GM19455 (cell line): Measurements from ENCODE around the gene TSPAN9.

ENCODE experiments used
- ATAC-seq: cut with Tn5 transposase; IDR thresholded peaks from one replicate; pipeline ENCODE4 v1.9.1; 2021; ENCODE audit not compliant: unreplicated experiment

The TSPAN9 gene

DNA sequence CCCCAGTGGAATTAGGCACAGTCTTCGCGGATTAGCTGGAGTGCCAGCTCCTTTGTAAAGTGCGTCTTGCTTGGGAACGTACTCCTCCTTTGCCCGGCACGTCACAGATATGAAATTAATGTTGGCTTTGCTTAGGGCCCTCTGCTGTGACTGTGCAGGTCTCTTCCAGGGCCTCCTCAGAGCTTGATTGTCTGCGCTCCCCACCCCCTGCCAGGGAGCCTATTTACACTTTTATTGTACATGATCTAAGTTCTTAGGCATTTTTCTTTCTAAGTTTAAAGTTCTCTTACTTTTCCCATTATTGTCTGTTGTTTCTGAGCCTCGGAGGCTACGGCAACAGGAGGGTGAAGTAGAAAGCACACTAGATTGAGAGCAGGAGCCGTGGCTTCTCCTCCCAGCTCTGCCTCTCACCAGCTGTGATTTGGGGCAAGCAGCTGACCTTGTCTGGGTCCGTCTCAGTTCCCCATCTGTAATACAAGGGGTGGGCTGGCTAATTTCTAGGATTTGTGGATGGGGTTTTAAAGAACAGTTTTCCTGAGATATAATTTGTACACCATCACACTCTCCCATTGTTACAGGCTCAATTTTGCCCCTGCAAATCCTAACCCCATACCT is 81.8 kb downstream of the TSPAN9 start:
- ATAC-seq = no peak

GRCh38 chr12:3160081-3160480 is 82.9 kb downstream of the TSPAN9 start:
- no peak for ATAC-seq

GRCh38 chr12:3161861-3162260 is 84.7 kb downstream of the TSPAN9 start:
- ATAC-seq = no peak

- ATAC-seq = no peak
These were observed 87.4 kb downstream of the TSPAN9 start for GRCh38 chr12:3164454-3165077.

- no peak for ATAC-seq
These were observed 88.2 kb downstream of the TSPAN9 start for GRCh38 chr12:3165078-3165980.

DNA sequence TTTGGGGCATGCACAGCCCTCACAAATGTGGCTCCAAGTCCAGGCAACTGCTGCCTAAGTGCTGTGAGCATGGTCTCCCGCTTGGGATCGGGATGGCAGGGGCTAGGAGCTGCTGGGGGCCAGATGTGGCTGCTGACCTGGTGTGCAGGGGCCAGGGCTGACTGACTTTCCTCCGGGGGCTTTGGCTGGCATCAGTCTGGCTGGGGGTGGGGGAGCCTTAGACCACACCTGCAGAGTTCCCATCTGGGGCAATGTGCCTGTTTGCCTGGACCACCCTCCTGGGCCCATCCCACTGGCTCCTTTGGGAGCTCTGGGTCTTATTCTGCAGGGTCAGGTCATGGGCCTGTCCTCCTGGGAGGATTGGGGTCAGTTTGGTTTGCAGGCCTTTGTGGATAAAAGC is 90.5 kb downstream of the TSPAN9 start:
- ATAC-seq = no peak

- ATAC-seq = no peak
These were observed 91.3 kb downstream of the TSPAN9 start for GRCh38 chr12:3168223-3169221.

GRCh38 chr12:3170423-3171194 is 93.4 kb downstream of the TSPAN9 start:
- ATAC-seq = no peak

- no peak for ATAC-seq
These were observed 94.0 kb downstream of the TSPAN9 start for GRCh38 chr12:3171195-3171591.

DNA sequence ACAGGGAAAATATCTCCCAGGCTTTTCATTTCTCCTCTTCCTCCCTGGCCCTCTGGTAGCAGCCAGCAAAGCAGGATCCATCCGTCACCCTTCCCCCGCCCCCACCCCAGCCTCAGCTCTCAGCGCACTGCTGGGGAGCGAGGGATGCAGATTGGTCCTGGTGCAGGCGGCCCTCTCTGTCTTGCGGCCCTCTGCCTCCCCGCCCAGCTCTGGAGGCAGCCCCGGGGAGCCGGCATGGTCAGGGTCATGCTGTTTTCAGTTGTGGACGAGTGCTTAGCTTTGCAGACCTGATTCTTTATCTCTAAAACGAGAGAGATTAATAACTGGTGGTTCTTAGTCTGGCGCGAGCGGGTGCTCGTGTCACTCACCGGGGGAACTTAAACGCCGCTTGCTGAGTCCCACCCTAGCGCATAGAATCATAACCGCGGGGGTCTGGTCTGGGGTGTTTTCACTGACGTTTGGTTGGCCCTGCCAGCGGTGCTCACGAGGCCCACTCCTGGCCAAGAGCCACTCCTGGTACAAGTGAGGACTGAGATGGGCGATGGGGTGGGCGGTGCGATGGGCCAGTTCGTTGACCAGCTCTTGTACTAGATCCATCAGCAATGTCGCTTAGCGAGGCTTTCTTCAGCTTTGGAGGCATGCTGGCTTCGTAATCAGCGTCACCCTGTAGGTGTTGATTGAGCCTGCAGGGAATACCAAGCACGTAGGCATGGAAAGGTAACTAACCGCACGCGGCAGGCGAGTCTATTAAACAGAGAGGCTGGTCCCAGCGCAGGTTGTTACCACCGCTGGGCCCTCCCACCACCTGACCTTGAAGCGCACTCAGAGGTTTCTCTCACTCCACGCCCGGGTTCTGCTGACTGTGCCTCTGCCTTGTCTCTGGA is 95.2 kb downstream of the TSPAN9 start:
- no peak for ATAC-seq

GRCh38 chr12:3173008-3173553 is 95.9 kb downstream of the TSPAN9 start:
- ATAC-seq = no peak

DNA sequence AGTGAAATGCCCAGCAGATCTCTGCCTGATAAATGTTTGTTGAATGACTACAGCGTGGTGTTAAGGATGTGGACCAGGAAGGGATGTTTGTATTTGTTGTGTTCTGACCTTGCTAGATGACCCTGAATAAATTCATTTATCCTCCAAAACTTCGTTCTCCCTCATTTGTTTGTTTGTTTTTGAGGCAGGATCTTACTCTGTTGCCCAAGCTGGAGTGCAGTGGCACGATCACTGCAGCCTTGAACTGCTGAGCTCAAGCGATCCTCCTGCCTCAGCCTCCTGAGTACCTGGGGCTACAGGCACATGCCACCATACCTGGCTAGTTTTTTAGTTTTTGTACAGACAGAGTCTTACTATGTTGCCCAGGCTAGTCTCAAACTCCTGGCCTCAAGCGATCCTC is 96.7 kb downstream of the TSPAN9 start:
- ATAC-seq = no peak

DNA sequence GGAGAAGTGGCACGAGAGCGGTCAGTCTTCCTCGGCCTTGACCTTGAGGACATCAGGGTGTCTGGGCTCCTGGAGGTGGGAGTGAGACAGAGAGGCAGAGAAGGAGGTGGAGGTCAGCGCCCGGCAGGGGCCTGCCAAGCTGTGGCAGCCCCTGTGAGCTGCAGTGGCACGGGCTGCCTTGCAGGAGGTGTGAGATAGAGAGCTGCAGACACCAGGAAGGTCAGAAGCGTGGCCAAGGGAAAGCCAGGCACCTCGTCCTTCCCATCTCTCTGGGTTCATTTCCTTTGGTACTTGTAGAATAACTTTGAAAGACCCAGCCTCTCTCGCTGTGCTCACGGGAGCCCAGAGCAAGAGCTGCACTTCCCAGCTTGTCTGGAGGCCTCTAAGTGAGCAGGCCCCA is 98.1 kb downstream of the TSPAN9 start:
- ATAC-seq = no peak

DNA sequence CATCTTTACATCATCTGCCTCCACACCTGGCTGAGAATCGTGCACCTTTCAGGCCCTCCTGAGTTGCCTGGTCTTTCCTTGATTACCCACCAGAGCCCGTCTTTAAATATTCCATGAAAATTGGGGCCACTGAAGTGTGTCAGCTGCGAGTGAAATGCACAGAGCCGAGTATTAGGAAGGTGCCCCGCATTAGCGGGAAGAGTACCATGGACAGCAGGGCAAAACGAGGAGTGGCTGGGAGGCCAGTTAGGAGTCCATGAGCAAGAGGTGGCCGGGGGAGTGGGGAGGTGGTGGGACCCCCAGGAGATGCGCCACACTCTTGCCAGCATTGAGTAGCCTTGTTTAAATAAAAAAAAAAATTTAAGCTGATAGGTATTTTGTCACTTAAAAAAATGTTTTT is 99.6 kb downstream of the TSPAN9 start:
- no peak for ATAC-seq

GRCh38 chr12:3177778-3178425 is 100.7 kb downstream of the TSPAN9 start:
- no peak for ATAC-seq

- ATAC-seq = no peak
These were observed 101.6 kb downstream of the TSPAN9 start for GRCh38 chr12:3178671-3179313.

- ATAC-seq = no peak
These were observed 102.6 kb downstream of the TSPAN9 start for GRCh38 chr12:3179731-3180130.

DNA sequence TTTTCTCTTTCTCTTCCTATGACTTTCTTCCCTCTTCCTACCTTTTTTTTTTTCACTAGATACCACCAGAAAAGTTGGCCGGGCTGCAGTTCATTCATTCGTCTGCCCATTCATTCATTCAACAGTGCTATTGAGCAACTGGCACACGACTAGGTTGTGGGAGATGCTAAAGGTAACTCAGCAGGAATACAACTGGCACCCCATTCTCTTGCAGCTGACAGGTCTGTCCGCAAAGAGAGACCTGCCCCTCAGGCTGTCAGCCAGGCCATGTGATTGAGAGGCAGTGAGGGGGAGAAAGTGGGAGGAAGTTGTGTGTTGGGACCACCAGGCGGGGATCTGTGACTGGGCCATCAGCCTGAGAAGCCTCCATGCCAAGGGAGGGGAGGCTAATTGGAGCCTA is 105.2 kb downstream of the TSPAN9 start:
- no peak for ATAC-seq
